GM21515 (cell line): ENCODE data around the gene DOK3.
"Not testable (repeated sequence)": the region's sequence is repeated elsewhere in the genome, so short reads cannot be mapped to it uniquely, and the experiment has no call there.

ENCODE experiments used
- ATAC-seq: cut with Tn5 transposase; IDR thresholded peaks from one replicate; pipeline ENCODE4 v1.9.1; 2021; ENCODE audit not compliant: unreplicated experiment

The DOK3 gene

GRCh38 chr5:177536386-177536785, 26.8 kb upstream of the DOK3 start:
- no peak for ATAC-seq

GRCh38 chr5:177535125-177535524, 25.5 kb upstream of the DOK3 start:
- no peak for ATAC-seq

- ATAC-seq = not testable (repeated sequence)
Measured at GRCh38 chr5:177534433-177534832, 24.8 kb upstream of the DOK3 start.

GRCh38 chr5:177531209-177531940, 21.7 kb upstream of the DOK3 start:
- no peak for ATAC-seq

- ATAC-seq = no peak
Measured at GRCh38 chr5:177530638-177531037, 21.0 kb upstream of the DOK3 start.

- no peak for ATAC-seq
Measured at GRCh38 chr5:177529247-177530203, 19.9 kb upstream of the DOK3 start.

GRCh38 chr5:177528631-177529030, 19.0 kb upstream of the DOK3 start:
- ATAC-seq = no peak

GRCh38 chr5:177527595-177527994, 18.0 kb upstream of the DOK3 start:
- no peak for ATAC-seq

GRCh38 chr5:177526791-177527190, 17.2 kb upstream of the DOK3 start:
- no peak for ATAC-seq

GRCh38 chr5:177526191-177526590, 16.6 kb upstream of the DOK3 start:
- no peak for ATAC-seq

GRCh38 chr5:177524941-177525655, 15.5 kb upstream of the DOK3 start:
- no peak for ATAC-seq

- no peak for ATAC-seq
Measured at GRCh38 chr5:177524539-177524900, 14.9 kb upstream of the DOK3 start.

- ATAC-seq = no peak
Measured at GRCh38 chr5:177523711-177524538, 14.3 kb upstream of the DOK3 start.

GRCh38 chr5:177520916-177521513, 11.4 kb upstream of the DOK3 start:
- ATAC-seq = no peak

GRCh38 chr5:177520271-177520670, 10.6 kb upstream of the DOK3 start:
- no peak for ATAC-seq

GRCh38 chr5:177519463-177520235, 10.0 kb upstream of the DOK3 start:
- no peak for ATAC-seq

GRCh38 chr5:177516601-177517568, 7.3 kb upstream of the DOK3 start, which contains the start of gene DDX41:
DDX41 (minus strand) TSS chr5:177516961; CDS start chr5:177516945, 16 bp downstream.
- peak; percentile 84 for ATAC-seq

GRCh38 chr5:177515580-177515979, 6.0 kb upstream of the DOK3 start:
- no peak for ATAC-seq
